Keratinocyte (primary cell): ENCODE results near the gene CER1. TPM values are rescaled to one million over a fixed set of nuclear protein-coding genes. Genes with fewer than 3 reads are reported as not detected.

ENCODE experiments used
- DNase-seq: peaks from one replicate; pipeline ENCODE4 v3.0.0-alpha.2; 2011; ENCODE audit warnings: low read depth, missing footprints, low spot score
- FAIRE-seq: peaks from 2 replicates; lab custom pipeline; 2011; peaks lifted over from hg19 to GRCh38; lab: Jason Lieb, UNC
- H2AFZ ChIP-seq: 2 replicates; pipeline ENCODE4 v1.6.0; 2012; ENCODE audit warnings: low read length, control low read depth, inconsistent platforms; ENCODE audit not compliant: control insufficient read depth
- H3K27ac ChIP-seq: 2 replicates; pipeline ENCODE4 v1.5.1; 2011; ENCODE audit warnings: low read length; ENCODE audit not compliant: control insufficient read depth, insufficient read depth
- H3K27me3 ChIP-seq: 3 replicates; pipeline ENCODE4 v1.6.0; 2011; ENCODE audit warnings: low read length; ENCODE audit not compliant: control insufficient read depth, insufficient read depth; ENCODE audit errors: extremely low read depth
- H3K36me3 ChIP-seq, 2 experiments: 2 replicates in 1 of 2; 3 replicates in 1 of 2; pipeline ENCODE4 v1.5.1; 2011; ENCODE audit warnings: low read length in 2 of 2, mild to moderate bottlenecking in 1 of 2; ENCODE audit not compliant: control insufficient read depth in 2 of 2, insufficient read depth in 2 of 2; ENCODE audit errors: extremely low read depth in 1 of 2
- H3K4me1 ChIP-seq: 3 replicates; pipeline ENCODE4 v1.5.1; 2011; ENCODE audit warnings: low read length; ENCODE audit not compliant: control insufficient read depth, insufficient read depth; ENCODE audit errors: extremely low read depth
- H3K4me2 ChIP-seq: 3 replicates; pipeline ENCODE4 v1.6.0; 2011; ENCODE audit warnings: low read depth, low read length; ENCODE audit not compliant: control insufficient read depth, insufficient read depth; ENCODE audit errors: extremely low read depth
- H3K4me3 ChIP-seq, 3 experiments: fragments of 200-600 bp in 1 of 3; sonication (generic) in 1 of 3; 2 replicates in 2 of 3; 3 replicates in 1 of 3; pipeline ENCODE4 v1.5.1; 2011 to 2016; ENCODE audit warnings: low read length in 3 of 3, mild to moderate bottlenecking in 3 of 3, control low read depth in 2 of 3, inconsistent platforms in 1 of 3, low read depth in 1 of 3, mixed read lengths in 1 of 3, mixed run types in 1 of 3, moderate library complexity in 1 of 3; ENCODE audit not compliant: control insufficient read depth in 2 of 3, insufficient read depth in 2 of 3; ENCODE audit errors: extremely low read depth in 1 of 3
- H3K79me2 ChIP-seq: 2 replicates; pipeline ENCODE4 v1.6.0; 2012; ENCODE audit warnings: low read length; ENCODE audit not compliant: control insufficient read depth, insufficient read depth
- H3K9ac ChIP-seq: 3 replicates; pipeline ENCODE4 v1.6.0; 2011; ENCODE audit warnings: low read length; ENCODE audit not compliant: control insufficient read depth, insufficient read depth; ENCODE audit errors: extremely low read depth
- H3K9me1 ChIP-seq: 3 replicates; pipeline ENCODE4 v1.6.0; 2011; ENCODE audit warnings: low read length; ENCODE audit not compliant: control insufficient read depth, insufficient read depth; ENCODE audit errors: extremely low read depth
- H3K9me3 ChIP-seq: 2 replicates; pipeline ENCODE4 v1.5.1; 2012; ENCODE audit warnings: low read depth, low read length; ENCODE audit not compliant: control insufficient read depth
- H4K20me1 ChIP-seq: 3 replicates; pipeline ENCODE4 v1.6.0; 2011; ENCODE audit warnings: low read length; ENCODE audit not compliant: control insufficient read depth, insufficient read depth; ENCODE audit errors: extremely low read depth
- EZH2 ChIP-seq: IDR thresholded peaks from one replicate; pipeline ENCODE4 v1.6.1; 2012; ENCODE audit warnings: inconsistent platforms, mild to moderate bottlenecking, low read length, moderate library complexity
- dilution Hi-C: fragments of 300-500 bp; cut with MboI; formaldehyde crosslinking; loops from one replicate; pipeline ENCODE4 v1.7.0; 2020; ENCODE audit warnings: low sequenced_read_pairs; ENCODE audit not compliant: extremely low pct_ligation_motif_present
- polyA plus RNA-seq, 5 experiments: library from polyadenylated mRNA; depleted of rRNA in 3 of 5; stranded (reverse) in 3 of 5; stranded (forward) in 1 of 5; unstranded in 1 of 5; fragments of >200 nt; gene quantifications; 1 replicate in 1 of 5; 2 replicates in 3 of 5; 3 replicates in 1 of 5; pipeline versions ENCODE4 v1.2.1 to v1.2.3, GENCODE V29; 2011 to 2012; ENCODE audit warnings: missing spikeins in 2 of 5, low read depth in 1 of 5, low replicate concordance in 1 of 5
- TF ChIP-seq, protein P1 (sequence below), 3 experiments: IDR thresholded peaks in 1 of 3; conservative IDR thresholded peaks in 1 of 3; optimal IDR thresholded peaks in 1 of 3; 2 replicates in 2 of 3; 3 replicates in 1 of 3; pipeline versions ENCODE3 to v1.5.1; 2011; ENCODE audit warnings: low read length in 3 of 3, mild to moderate bottlenecking in 3 of 3, moderate library complexity in 2 of 3, control low read depth in 1 of 3, inconsistent platforms in 1 of 3; ENCODE audit not compliant: insufficient read depth in 2 of 3; ENCODE audit errors: extremely low read depth in 1 of 3

CER1 gene
- polyA plus RNA-seq, 1 donor (not counting 4 experiments of a cell fraction or from before 2014, with no cell fraction given): not detected

DNA sequence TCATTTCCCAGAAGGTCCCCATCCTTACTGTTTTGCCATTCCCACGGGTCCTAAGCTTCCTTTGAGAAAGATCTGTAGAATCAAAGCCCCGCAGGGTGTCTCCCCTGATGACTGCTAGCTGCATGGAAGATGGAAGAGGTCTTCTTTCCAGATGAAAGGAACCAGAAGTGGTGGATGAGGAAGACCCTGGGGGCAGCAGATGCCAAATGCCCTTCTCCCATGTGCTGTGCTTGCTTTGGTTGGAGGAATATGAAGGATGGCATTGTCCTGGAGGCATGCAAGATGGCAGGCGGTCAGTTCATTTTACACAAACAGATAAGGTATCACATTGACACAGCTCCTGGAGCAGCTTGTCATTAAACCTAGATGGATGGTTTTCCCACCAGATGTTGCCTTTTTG, 25.8 kb upstream of the CER1 start:
- no peaks in the 10 kb centered on the region for H3K36me3 ChIP-seq
- no peak overlapping the region for H3K27ac ChIP-seq
- no peak for FAIRE-seq

DNA sequence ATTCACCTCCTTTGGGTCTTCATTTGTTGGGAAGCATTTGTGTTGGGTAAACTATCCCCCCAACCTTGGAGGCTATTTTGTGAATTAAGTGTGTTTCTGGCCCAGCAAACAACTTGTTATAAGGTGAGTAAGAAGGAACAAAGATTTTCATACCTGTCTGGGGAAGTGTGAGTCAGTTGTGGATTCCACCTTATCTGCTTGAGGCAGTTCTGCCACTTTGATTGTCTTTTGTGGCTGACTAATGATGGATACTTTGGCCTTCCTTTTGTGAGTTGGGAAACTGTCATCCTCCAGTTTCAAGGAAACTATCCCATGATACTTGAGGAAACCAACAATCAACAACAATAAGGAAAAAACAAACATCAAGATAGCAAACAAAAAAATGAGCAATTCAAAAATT, 24.6 kb upstream of the CER1 start:
- dilution Hi-C loops: no loop called here
- peak; percentile 63 for DNase-seq

More for the DNA sequence above, 25.8 kb upstream of the CER1 start:
- no peaks in the 10 kb centered on the region for H3K9me1 ChIP-seq
- H3K4me2 ChIP-seq: no peak overlapping the region
- no peak overlapping the region for H3K4me3 ChIP-seq
- TF ChIP-seq, protein P1, sequence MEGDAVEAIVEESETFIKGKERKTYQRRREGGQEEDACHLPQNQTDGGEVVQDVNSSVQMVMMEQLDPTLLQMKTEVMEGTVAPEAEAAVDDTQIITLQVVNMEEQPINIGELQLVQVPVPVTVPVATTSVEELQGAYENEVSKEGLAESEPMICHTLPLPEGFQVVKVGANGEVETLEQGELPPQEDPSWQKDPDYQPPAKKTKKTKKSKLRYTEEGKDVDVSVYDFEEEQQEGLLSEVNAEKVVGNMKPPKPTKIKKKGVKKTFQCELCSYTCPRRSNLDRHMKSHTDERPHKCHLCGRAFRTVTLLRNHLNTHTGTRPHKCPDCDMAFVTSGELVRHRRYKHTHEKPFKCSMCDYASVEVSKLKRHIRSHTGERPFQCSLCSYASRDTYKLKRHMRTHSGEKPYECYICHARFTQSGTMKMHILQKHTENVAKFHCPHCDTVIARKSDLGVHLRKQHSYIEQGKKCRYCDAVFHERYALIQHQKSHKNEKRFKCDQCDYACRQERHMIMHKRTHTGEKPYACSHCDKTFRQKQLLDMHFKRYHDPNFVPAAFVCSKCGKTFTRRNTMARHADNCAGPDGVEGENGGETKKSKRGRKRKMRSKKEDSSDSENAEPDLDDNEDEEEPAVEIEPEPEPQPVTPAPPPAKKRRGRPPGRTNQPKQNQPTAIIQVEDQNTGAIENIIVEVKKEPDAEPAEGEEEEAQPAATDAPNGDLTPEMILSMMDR (optimal IDR thresholded peaks at IDR 0.05 in 1 of 3, IDR thresholded peaks at IDR 0.05 in 1 of 3, conservative IDR thresholded peaks at IDR 0.05 in 1 of 3; ENCODE audit: extremely low read depth in 1 of 3, insufficient read depth in 2 of 3, low read length in 3 of 3): no peak
- TF ChIP-seq EZH2: no peak
- H4K20me1 ChIP-seq: no peaks in the 10 kb centered on the region
- dilution Hi-C loops: no loop called here
- peaks cover 7% of the 10 kb centered on the region for H3K4me1 ChIP-seq
- H3K79me2 ChIP-seq: no peaks in the 10 kb centered on the region
- no peak overlapping the region for H2AFZ ChIP-seq
- no peak overlapping the region for H3K9ac ChIP-seq
- no peaks in the 10 kb centered on the region for H3K27me3 ChIP-seq
- no peak for DNase-seq
- no peaks in the 10 kb centered on the region for H3K9me3 ChIP-seq

More for the DNA sequence above, 24.6 kb upstream of the CER1 start:
- no peaks in the 10 kb centered on the region for H3K9me3 ChIP-seq
- H3K9ac ChIP-seq: no peak overlapping the region
- no peaks in the 10 kb centered on the region for H3K36me3 ChIP-seq
- H4K20me1 ChIP-seq: no peaks in the 10 kb centered on the region
- no peaks in the 10 kb centered on the region for H3K27me3 ChIP-seq
- no peaks in the 10 kb centered on the region for H3K9me1 ChIP-seq
- no peaks in the 10 kb centered on the region for H3K79me2 ChIP-seq
- peak; percentile 97 for FAIRE-seq
- H3K4me1 ChIP-seq: peaks cover 7% of the 10 kb centered on the region
- no peak overlapping the region for H2AFZ ChIP-seq
- TF ChIP-seq, protein P1 (optimal IDR thresholded peaks at IDR 0.05 in 1 of 3, IDR thresholded peaks at IDR 0.05 in 1 of 3, conservative IDR thresholded peaks at IDR 0.05 in 1 of 3; ENCODE audit: extremely low read depth in 1 of 3, insufficient read depth in 2 of 3, low read length in 3 of 3): no peak
- TF ChIP-seq EZH2: no peak
- H3K27ac ChIP-seq: peak overlapping the region; percentile 7
- peak overlapping the region; percentile 14 for H3K4me2 ChIP-seq
- no peak overlapping the region for H3K4me3 ChIP-seq
